PC-3 (cell line): Measurements from ENCODE around the gene SLC2A13. TPM values are rescaled to one million over a fixed set of nuclear protein-coding genes. Genes with fewer than 3 reads are reported as not detected.
A peak's percentile ranks its signal among the peaks of the same experiment; 100 is the strongest.
"Not testable (repeated sequence)": the region's sequence is repeated elsewhere in the genome, so short reads cannot be mapped to it uniquely, and the experiment has no call there.

Source experiments
- ATAC-seq: fragments of 200-7000 bp; cut with Tn5 transposase; 2 replicates; pipeline ENCODE4 v1.9.1; 2020; ENCODE audit warnings: mild to moderate bottlenecking, moderate library complexity
- BruUV-seq: library from RNA; stranded (reverse); fragments of 400-500 nt; replicated peaks from 2 replicates; lab custom pipeline; 2021; lab: Mats Ljungman, UMichigan
- CTCF ChIA-PET: fragments of 300-600 bp; sonication (Branson Sonifier 250); formaldehyde crosslinking; loops from one replicate; lab custom pipeline; 2022; ENCODE audit warnings: antibody characterized with exemption; lab: Charles Lee
- POLR2A ChIA-PET: fragments of 300-600 bp; sonication (Branson Sonifier 250); formaldehyde crosslinking; loops from one replicate; lab custom pipeline; 2022; ENCODE audit warnings: antibody characterized with exemption; ENCODE audit not compliant: unreplicated experiment; lab: Charles Lee
- DNase-seq: peaks from one replicate; pipeline ENCODE4 v3.0.0-alpha.2; 2015
- H2AFZ ChIP-seq: fragments of 300-600 bp; sonication (generic); 2 replicates; pipeline ENCODE4 v1.6.0; 2016; ENCODE audit warnings: antibody characterized with exemption, low read length
- H3F3A ChIP-seq: fragments of 300-600 bp; sonication (generic); one replicate; pipeline ENCODE4 v1.6.0; 2017; ENCODE audit warnings: antibody characterized with exemption, low read length, control low read depth, mild to moderate bottlenecking; ENCODE audit not compliant: unreplicated experiment
- H3K27ac ChIP-seq: fragments of 300-600 bp; sonication (generic); 2 replicates; pipeline ENCODE4 v1.5.1; 2016; ENCODE audit warnings: mild to moderate bottlenecking, low read length
- H3K27me3 ChIP-seq: fragments of 300-600 bp; sonication (generic); 2 replicates; pipeline ENCODE4 v1.6.1; 2016; ENCODE audit warnings: low read length, mixed read lengths
- H3K36me3 ChIP-seq: fragments of 300-600 bp; sonication (generic); 2 replicates; pipeline ENCODE4 v1.6.1; 2016; ENCODE audit warnings: low read depth, mixed run types, low read length, mixed read lengths
- H3K4me1 ChIP-seq: fragments of 300-600 bp; sonication (generic); 2 replicates; pipeline ENCODE4 v1.5.1; 2016; ENCODE audit warnings: low read length; ENCODE audit not compliant: insufficient read depth
- H3K4me2 ChIP-seq: fragments of 300-600 bp; sonication (generic); 2 replicates; pipeline ENCODE4 v1.6.0; 2016; ENCODE audit warnings: low read length
- H3K4me3 ChIP-seq: fragments of 300-600 bp; sonication (generic); 2 replicates; pipeline ENCODE4 v1.5.1; 2016; ENCODE audit warnings: mild to moderate bottlenecking, low read length, mixed read lengths
- H3K79me2 ChIP-seq: fragments of 300-600 bp; sonication (generic); 2 replicates; pipeline ENCODE4 v1.6.1; 2017; ENCODE audit warnings: low read length, mixed read lengths
- H3K9ac ChIP-seq: fragments of 300-600 bp; sonication (generic); 2 replicates; pipeline ENCODE4 v1.6.0; 2016; ENCODE audit warnings: mild to moderate bottlenecking, low read length
- H3K9me2 ChIP-seq: fragments of 300-600 bp; sonication (generic); replicated peaks from 2 replicates; pipeline ENCODE4 v1.6.1; 2016; ENCODE audit warnings: mixed run types, low read length, mixed read lengths
- H3K9me3 ChIP-seq: fragments of 300-600 bp; sonication (generic); 2 replicates; pipeline ENCODE4 v1.6.1; 2016; ENCODE audit warnings: low read length, mixed read lengths
- H4K20me1 ChIP-seq: fragments of 300-600 bp; sonication (generic); 2 replicates; pipeline ENCODE4 v1.6.1; 2016; ENCODE audit warnings: low read length, mixed read lengths
- CTCF ChIP-seq: fragments of 300-600 bp; sonication (generic); conservative IDR thresholded peaks from 2 replicates; pipeline ENCODE4 v1.5.1; 2017; ENCODE audit warnings: antibody characterized with exemption, low read depth, mild to moderate bottlenecking, low read length
- EZH2 ChIP-seq: fragments of 300-600 bp; sonication (generic); IDR thresholded peaks from one replicate; pipeline ENCODE4 v1.6.1; 2017; ENCODE audit warnings: antibody characterized with exemption, mild to moderate bottlenecking, low read length; ENCODE audit not compliant: unreplicated experiment
- EZH2phosphoT487 ChIP-seq: fragments of 300-600 bp; sonication (generic); IDR thresholded peaks from 2 replicates; pipeline ENCODE4 v1.6.1; 2018; ENCODE audit warnings: mild to moderate bottlenecking, antibody characterized with exemption, low read length, borderline replicate concordance
- intact Hi-C: fragments of 100-400 bp; cut with micrococcal nuclease; formaldehyde crosslinking; loops from 2 replicates; pipeline ENCODE4 v1.9.0; 2023
- total RNA-seq: library from RNA; depleted of rRNA; stranded (reverse); fragments of >200 nt; gene quantifications from 2 replicates; pipeline ENCODE4 v1.2.3, GENCODE V29; 2014

The SLC2A13 gene
- total RNA-seq, 1 experiment from 2014 or later, result 3.4 TPM

- no TSS peak for BruUV-seq
- ChIA-PET CTCF (no interaction called here), POLR2A (no interaction called here)
- H3K4me2 ChIP-seq, result no peak overlapping the region
- H3K36me3 ChIP-seq, result no peaks in the 10 kb centered on the region
- no peaks in the 10 kb centered on the region for H3K4me1 ChIP-seq
- H3K4me3 ChIP-seq, result no peak overlapping the region
- TF ChIP-seq EZH2phosphoT487, result no peak
- TF ChIP-seq CTCF, result no peak
- TF ChIP-seq EZH2, result no peak
- H2AFZ ChIP-seq, result no peak overlapping the region
- H3K9ac ChIP-seq, result no peak overlapping the region
- intact Hi-C loops, result loop anchor here (2.0 kb wide), 3 partner anchors 20 to 52 kb away; partner anchors contain the start of gene SLC2A13
- H3F3A ChIP-seq, result no peaks in the 10 kb centered on the region
- H3K9me2 ChIP-seq, result no peaks in the 10 kb centered on the region
- H3K27ac ChIP-seq, result no peak overlapping the region
- no peaks in the 10 kb centered on the region for H4K20me1 ChIP-seq
- H3K79me2 ChIP-seq, result no peaks in the 10 kb centered on the region
- no peaks in the 10 kb centered on the region for H3K27me3 ChIP-seq
- ATAC-seq (peak; percentile 99), DNase-seq (peak; percentile 61)
- H3K9me3 ChIP-seq, result no peaks in the 10 kb centered on the region
Measured at GRCh38 chr12:40054555-40055227, 51.2 kb downstream of the SLC2A13 start.

GRCh38 chr12:40049268-40049667 lies 56.6 kb downstream of the SLC2A13 start:
- POLR2A ChIA-PET, result no interaction called here
- no peaks in the 10 kb centered on the region for H3F3A ChIP-seq
- no peak for ATAC-seq
- no peak for DNase-seq
- CTCF ChIA-PET, result no interaction called here
- no TSS peak for BruUV-seq
- TF ChIP-seq EZH2, result no peak
- TF ChIP-seq CTCF, result no peak
- no peak for TF ChIP-seq EZH2phosphoT487
- H3K4me2 ChIP-seq, result no peak overlapping the region
- H3K9me3 ChIP-seq, result no peaks in the 10 kb centered on the region
- no peaks in the 10 kb centered on the region for H3K79me2 ChIP-seq
- H3K27ac ChIP-seq, result no peak overlapping the region
- intact Hi-C loops, result no loop called here
- no peak overlapping the region for H3K9ac ChIP-seq
- H3K9me2 ChIP-seq, result no peaks in the 10 kb centered on the region
- no peaks in the 10 kb centered on the region for H4K20me1 ChIP-seq
- no peak overlapping the region for H2AFZ ChIP-seq
- no peaks in the 10 kb centered on the region for H3K4me1 ChIP-seq
- no peaks in the 10 kb centered on the region for H3K36me3 ChIP-seq
- no peak overlapping the region for H3K4me3 ChIP-seq
- H3K27me3 ChIP-seq, result no peaks in the 10 kb centered on the region

GRCh38 chr12:40047002-40047401 lies 58.9 kb downstream of the SLC2A13 start:
- H3K4me2 ChIP-seq, H3K27me3 ChIP-seq, H3K4me1 ChIP-seq, H3K79me2 ChIP-seq, H3K27ac ChIP-seq, H2AFZ ChIP-seq, H3F3A ChIP-seq, DNase-seq, POLR2A ChIA-PET, H4K20me1 ChIP-seq, H3K9ac ChIP-seq, H3K9me3 ChIP-seq, H3K9me2 ChIP-seq, intact Hi-C loops, H3K4me3 ChIP-seq, H3K36me3 ChIP-seq, CTCF ChIA-PET, ATAC-seq, BruUV-seq: not testable (repeated sequence)
